ENCODE results near the gene TYW5.

Gene TYW5

GRCh38 chr2:199972088-199972626 lies 16.9 kb upstream of the TYW5 start:
- no peak for DNase-seq

GRCh38 chr2:199968126-199968525 lies 12.8 kb upstream of the TYW5 start:
- DNase-seq = no peak

DNA sequence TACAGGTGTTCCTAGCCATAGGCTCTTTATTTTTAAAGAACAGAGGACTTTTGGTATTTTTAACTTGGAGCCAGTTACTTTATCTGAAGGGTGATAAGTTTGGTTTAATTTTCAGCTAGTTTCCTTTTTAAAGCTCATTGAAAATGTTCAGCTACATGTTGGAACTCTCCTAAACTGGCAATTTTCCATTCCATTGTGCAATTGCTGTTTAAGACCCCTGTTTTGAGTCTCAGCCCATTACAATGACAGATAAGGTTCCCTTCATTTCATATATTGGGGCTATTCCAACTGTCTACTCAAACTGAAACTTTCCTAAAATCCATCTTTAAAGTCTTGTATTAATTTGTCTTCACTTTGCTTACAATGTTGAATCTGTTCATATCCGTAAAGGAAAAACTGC lies 11.7 kb upstream of the TYW5 start:
- DNase-seq = no peak

GRCh38 chr2:199966405-199966804 lies 11.1 kb upstream of the TYW5 start:
- DNase-seq = no peak

- DNase-seq = no peak
These were observed 6.9 kb upstream of the TYW5 start for GRCh38 chr2:199962203-199962602.

DNA sequence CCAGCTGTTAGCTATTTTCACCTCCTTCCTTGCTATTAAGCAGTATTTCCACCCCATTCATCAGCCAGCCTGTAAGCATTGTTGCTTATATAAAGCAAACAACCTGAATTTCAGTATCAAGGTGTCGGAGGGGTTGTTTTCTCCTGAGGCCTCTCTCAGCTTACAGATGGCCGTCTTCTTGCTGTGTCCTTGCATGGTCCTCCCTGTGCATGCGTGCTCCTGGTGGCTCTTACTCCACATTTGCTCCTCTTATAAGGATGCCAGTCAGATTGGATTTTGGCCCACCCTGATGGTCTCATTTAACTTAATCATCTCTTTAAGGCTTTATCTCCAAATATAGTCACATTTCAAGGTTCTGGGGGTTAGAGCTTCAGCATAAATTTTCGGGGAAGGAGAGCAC lies 2.7 kb upstream of the TYW5 start:
- DNase-seq = no peak

DNA sequence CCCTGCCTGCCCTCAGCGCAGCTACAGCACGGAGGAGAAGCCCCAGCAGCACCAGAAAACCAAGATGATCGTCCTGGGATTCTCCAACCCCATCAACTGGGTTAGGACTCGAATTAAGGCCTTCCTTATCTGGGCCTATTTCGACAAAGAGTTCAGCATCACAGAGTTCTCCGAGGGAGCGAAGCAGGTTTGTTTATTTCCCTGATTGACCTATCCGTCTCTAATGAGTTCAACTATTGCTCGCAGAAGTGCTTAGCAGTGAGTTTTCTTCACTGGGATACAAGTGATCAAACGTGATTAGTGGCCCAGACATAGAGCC lies 730 bp upstream of the TYW5 start:
- peak; percentile 40 for DNase-seq

- DNase-seq = peak; percentile 78
These were observed 318 bp downstream of the TYW5 start for GRCh38 chr2:199955007-199955338.

GRCh38 chr2:199951023-199951422 lies 4.3 kb downstream of the TYW5 start:
- no peak for DNase-seq

DNA sequence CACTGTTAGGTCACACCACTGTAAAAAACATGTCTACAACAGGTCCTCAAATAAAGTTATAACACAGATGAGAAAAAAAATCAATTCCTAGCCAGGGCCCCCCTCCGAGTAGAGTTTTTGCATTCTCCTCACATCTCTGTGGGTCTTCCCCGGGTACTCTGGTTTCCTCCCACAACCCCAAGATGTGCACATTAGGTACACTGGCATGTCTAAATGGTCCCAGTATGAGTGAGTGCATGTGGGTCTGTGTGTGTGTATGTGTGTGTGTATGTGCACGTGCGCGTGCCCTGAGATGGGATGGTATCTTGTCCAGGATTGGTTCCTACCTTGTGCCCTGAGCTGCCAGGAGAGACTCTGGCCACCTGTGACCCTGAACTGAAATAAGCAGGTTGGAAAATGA lies 4.9 kb downstream of the TYW5 start:
- no peak for DNase-seq

- DNase-seq = no peak
These were observed 8.5 kb downstream of the TYW5 start for GRCh38 chr2:199946836-199947235.

DNA sequence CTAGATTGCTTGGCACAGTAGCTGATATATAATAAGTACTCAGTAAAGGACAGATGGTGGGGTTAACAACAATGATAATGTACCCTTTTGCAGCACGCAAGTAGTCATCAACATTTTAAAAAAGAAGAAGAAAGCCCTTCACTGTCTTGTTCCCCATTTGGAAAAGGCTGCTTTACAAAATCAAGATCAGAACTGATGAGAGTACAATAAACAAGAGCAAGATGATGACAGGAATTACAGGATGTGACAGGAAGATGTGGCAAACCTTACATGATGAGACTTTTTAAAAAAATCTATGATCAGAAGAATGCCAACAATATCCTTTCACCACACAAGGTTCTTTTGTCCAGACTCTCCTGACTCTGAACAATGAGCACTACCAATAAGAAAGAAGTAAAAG lies 9.1 kb downstream of the TYW5 start:
- no peak for DNase-seq

DNA sequence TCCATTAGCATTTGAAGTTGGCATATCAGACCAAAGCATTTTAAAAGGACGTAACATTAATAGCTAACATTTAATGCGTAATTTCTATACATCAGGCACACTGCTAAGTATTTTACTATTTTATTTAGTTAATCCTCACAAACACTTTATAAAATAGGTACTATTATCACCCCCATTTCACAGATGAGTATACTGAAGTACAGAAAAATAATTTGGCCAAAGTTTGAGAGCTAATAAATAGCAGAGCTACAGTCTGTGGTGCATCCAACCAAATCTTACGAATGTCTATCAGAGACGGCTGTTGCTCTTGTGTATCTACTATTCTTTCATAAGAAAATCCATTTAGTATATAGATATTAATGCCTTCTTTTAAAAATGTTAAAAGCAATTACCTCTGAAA lies 11.9 kb downstream of the TYW5 start:
- no peak for DNase-seq

- DNase-seq = no peak
These were observed 14.9 kb downstream of the TYW5 start for GRCh38 chr2:199940373-199940772.

DNA sequence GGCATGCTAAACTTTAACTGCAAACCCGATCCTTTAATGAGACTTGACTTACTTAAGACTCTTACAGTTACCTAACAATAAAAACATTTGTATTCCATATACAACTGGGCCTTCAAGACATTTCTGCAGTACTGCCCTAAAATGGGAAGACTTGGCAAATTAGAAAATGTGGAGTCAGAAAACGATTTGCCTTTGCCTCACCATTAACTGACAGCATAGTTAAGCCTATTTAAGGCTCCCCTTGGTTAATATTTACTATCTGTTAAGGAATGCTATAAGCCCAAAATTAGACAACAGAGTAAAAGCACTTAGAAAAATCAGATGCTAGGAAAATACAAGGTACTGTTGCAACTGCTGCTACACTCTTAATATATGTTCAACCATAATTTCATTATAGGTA lies 18.7 kb downstream of the TYW5 start:
- DNase-seq = no peak

DNA sequence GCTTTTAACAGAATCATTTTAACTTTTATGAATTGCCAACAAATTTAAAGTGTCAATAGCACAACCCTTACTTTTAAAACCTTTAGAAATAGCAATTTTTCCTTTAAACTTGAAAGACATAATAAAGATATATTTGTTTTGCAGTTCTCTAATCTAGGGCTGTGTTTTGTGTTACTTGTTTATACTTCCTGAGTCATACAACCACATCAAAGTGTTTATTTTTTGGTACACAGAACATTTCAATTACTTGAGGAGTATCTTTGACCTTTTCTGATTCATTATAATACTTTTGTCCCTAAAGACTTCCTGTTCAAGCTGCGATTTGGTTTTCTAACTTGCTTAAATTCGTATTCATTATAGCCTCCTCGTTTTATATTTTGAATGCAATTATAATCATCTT lies 21.8 kb downstream of the TYW5 start:
- DNase-seq = no peak

GRCh38 chr2:199932312-199932855 lies 22.9 kb downstream of the TYW5 start:
- DNase-seq = no peak

DNA sequence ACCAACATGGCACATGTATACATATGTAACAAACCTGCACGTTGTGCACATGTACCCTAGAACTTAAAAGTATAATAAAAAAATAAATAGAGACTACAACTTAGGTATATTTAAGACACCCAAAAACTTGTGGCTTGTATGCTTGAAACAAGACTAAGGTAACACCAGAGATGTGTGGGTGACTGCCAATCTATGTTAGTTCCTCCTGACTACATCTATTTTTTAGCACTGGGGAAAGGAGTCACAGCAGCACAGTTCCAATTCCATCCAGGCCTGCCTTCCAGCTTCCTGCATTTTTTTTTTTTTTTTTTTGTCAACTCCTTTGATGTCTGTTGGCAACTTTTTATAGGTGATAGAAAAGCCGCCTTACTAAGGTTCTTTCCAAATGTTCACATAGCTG lies 26.0 kb downstream of the TYW5 start:
- no peak for DNase-seq

- DNase-seq = no peak
These were observed 26.7 kb downstream of the TYW5 start for GRCh38 chr2:199928626-199929025.

DNA sequence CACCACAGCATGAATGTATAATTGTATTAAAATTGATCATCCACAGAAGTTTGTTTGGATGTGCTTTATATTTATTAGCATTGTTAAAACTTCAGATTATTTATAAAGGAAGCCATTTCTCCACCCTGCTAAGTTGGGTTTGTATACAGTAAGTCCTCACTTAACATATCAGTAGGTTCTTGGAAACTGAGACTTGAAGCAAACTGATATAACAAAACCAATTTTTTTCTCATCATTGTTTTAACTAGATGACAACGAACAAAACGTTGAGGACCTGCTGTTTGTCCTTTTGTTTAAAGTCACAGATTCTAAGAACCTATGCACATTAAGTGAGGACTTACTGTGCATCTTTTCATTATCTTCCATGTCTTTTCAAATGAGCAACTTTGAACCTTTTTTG lies 27.1 kb downstream of the TYW5 start:
- DNase-seq = no peak

DNA sequence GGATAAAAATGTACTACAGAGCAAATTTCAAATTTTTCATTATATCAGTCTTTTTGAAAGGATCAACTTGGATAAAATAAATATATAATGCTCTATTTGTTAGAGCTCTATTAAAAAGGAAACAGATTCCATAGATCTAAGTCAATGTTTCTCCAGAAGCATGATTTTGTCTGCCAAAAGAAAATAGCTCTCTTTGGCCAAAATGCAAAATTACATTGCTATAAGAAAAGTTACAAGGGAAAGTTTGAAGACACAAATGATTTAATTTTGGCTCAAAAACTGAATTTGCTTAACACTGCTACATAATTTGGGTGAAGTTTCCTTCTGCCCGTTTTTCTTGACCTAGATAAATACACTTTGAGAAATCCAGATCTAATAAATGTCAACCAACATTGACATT lies 28.5 kb downstream of the TYW5 start:
- no peak for DNase-seq

DNA sequence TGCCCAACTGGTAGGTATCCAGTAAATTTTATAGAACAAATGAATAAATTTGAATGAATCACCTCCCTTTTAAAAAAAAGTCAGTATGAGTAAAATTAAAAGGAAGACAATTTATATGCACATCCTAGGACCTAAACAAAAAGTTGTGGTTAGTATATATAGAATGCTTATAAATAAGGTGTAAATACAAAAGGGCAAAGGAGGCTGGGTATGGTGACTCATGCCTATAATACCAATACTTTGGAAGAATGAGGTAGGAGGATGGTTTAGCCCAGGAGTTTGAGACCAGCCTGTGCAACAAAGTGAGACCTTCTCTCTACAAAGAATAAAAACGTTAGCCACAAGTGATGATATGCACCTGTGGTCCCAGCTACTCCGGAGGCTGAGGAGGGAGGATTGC lies 31.4 kb downstream of the TYW5 start:
- no peak for DNase-seq

GRCh38 chr2:199922856-199923255 lies 32.4 kb downstream of the TYW5 start:
- DNase-seq = no peak

DNA sequence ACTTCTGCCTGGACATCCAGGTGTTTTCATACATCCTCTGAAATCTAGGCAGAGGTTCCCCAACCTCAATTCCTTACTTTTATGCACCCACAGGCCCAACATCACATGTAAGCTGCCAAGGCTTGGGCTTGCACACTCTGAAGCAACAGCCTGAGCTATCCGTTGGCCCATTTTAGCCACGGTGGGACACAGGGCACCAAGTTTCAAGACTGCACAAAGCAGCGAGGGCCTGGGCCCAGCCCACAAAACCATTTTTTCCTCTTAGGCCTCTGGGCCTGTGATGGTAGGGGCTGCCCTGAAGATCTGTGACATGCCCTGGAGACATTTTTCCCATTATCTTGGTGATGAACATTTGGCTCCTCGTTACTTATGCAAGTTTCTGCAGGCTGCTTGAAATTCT lies 38.3 kb downstream of the TYW5 start:
- no peak for DNase-seq

GRCh38 chr2:199914372-199914958 lies 40.8 kb downstream of the TYW5 start:
- DNase-seq = no peak
